Measurements from ENCODE around the gene KLKB1.
"Not testable (repeated sequence)": the region's sequence is repeated elsewhere in the genome, so short reads cannot be mapped to it uniquely, and the experiment has no call there.

KLKB1 gene

DNA sequence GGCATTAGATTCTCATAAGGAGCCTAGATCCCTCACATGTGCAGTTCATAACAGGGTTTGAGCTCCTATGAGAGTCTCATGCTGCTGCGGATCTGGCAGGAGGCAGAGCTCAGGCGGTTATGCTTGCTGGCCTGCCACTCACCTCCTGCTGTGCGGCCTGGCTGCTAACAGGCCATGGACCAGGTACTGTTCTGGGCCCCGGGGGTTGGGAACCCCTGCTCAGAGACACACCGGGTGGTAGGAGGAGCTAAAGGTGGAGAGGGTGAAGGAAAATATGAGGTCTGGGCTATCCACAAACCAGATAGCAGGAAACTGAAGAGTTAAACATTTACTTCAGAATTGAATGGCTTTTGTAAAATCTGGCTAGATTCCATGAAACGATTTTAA, 32.8 kb downstream of the KLKB1 start:
- H3K36me3 ChIP-seq: no peaks in the 10 kb centered on the region
- H3K9me3 ChIP-seq: no peaks in the 10 kb centered on the region
- no peak overlapping the region for H3K4me3 ChIP-seq (ENCODE audit: low read depth in 1 of 2, low read length in 1 of 2)
- H3K27me3 ChIP-seq: no peaks in the 10 kb centered on the region
- H3K4me1 ChIP-seq (ENCODE audit: control insufficient read depth in 1 of 2, insufficient read depth in 1 of 2, low read depth in 1 of 2, low read length in 1 of 2): no peaks in the 10 kb centered on the region
- TF ChIP-seq, protein P1, sequence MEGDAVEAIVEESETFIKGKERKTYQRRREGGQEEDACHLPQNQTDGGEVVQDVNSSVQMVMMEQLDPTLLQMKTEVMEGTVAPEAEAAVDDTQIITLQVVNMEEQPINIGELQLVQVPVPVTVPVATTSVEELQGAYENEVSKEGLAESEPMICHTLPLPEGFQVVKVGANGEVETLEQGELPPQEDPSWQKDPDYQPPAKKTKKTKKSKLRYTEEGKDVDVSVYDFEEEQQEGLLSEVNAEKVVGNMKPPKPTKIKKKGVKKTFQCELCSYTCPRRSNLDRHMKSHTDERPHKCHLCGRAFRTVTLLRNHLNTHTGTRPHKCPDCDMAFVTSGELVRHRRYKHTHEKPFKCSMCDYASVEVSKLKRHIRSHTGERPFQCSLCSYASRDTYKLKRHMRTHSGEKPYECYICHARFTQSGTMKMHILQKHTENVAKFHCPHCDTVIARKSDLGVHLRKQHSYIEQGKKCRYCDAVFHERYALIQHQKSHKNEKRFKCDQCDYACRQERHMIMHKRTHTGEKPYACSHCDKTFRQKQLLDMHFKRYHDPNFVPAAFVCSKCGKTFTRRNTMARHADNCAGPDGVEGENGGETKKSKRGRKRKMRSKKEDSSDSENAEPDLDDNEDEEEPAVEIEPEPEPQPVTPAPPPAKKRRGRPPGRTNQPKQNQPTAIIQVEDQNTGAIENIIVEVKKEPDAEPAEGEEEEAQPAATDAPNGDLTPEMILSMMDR (IDR thresholded peaks at IDR 0.05): no peak
- H3K27ac ChIP-seq: no peak overlapping the region

DNA sequence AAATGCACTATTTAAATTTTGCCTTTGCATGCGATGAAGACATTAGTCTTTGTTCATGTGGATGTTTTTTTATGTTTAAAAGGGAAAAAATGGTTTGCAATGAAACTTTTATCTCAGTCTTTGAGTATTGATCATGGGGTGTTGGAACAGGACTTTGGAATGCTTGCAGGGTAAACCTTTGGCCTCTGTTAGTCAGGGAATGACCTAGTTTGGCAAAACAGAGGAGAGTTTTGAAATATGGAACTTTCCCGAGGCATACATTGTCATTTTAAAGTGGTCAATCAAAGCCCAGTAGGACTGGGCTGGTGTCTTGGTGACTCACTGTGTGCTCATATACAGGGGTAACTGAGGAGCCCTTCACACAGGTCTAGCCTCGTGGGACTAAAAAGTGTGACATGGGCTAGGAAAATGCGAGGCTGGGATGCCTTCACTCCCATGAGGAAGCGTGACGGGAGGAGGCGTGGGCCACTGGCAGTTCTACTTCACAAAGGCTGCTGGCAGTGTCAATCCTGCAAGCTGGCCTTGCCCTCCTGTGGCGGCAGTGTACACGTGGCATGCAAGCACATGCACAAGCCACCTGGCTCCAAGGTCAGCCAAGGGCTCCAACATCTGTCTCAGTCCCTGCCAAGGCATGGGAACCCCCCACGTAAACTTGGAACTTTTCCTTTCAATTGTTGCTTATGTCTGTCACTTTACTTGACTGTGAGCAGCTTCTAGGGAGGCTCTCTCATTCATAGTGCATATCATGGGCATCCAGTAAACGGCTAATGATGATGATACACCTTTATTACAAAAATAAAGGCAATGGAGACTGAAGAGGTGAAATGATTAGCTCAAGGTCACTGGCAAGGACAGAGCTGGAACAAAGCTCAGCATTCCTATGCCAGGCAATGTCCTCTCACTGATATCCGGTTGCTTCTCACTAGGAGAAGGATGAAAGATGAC, 33.5 kb downstream of the KLKB1 start:
- Histone ChIP-seq H3K9me3 (no peaks in the 10 kb centered on the region), H3K27ac (no peak overlapping the region), H3K27me3 (peaks cover 4% of the 10 kb centered on the region), H3K36me3 (no peaks in the 10 kb centered on the region), H3K4me1 (ENCODE audit: control insufficient read depth in 1 of 2, insufficient read depth in 1 of 2, low read depth in 1 of 2, low read length in 1 of 2) (no peaks in the 10 kb centered on the region), H3K4me3 (ENCODE audit: low read depth in 1 of 2, low read length in 1 of 2) (no peak overlapping the region)
- TF ChIP-seq, protein P1 (IDR thresholded peaks at IDR 0.05): no peak

DNA sequence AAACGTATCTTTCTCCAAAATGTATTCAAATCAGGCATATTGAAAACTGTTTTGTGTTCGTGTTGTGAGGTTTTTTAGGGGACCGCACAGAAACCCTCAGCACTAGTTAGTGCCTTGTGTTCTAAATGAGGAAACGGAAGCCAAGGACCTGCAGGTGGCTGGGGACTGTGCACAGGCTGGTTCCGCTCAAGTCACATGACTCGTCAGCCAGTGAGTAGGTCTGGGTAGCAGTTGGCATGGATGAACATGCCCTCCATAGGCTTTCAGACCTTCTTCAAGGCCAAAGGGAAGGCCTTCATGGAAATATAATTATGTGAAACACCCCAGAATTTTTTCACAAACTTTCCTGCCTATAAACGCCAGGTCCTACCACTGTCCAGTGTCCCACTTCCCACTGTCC, 37.4 kb downstream of the KLKB1 start:
- H3K36me3 ChIP-seq: no peaks in the 10 kb centered on the region
- H3K27me3 ChIP-seq: peaks cover 29% of the 10 kb centered on the region
- no peak overlapping the region for H3K4me3 ChIP-seq (ENCODE audit: low read depth in 1 of 2, low read length in 1 of 2)
- TF ChIP-seq, protein P1 (IDR thresholded peaks at IDR 0.05): no peak
- H3K4me1 ChIP-seq (ENCODE audit: control insufficient read depth in 1 of 2, insufficient read depth in 1 of 2, low read depth in 1 of 2, low read length in 1 of 2): no peaks in the 10 kb centered on the region
- H3K27ac ChIP-seq: no peak overlapping the region
- no peaks in the 10 kb centered on the region for H3K9me3 ChIP-seq

DNA sequence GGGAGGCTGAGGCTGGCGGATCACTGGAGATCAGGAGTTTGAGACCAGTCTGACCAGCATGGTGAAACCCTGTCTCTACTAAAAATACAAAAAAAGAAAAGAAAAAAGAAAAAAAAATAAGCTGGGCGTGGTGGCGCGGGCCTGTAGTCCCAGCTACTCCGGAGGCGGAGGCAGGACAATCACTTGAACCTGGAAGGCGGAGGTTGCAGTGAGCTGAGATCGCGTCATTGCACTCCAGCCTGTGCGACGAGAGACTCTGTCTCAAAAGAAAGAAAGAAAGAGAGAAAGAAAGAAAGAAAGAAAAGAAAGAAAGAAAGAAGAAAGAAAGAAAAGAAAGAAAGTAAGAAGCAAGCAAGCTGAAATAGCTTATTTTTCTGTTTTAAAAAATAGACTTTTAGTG, 37.9 kb downstream of the KLKB1 start:
- not testable (repeated sequence) for H3K36me3 ChIP-seq; H3K4me3 ChIP-seq (ENCODE audit: low read depth in 1 of 2, low read length in 1 of 2); H3K4me1 ChIP-seq (ENCODE audit: control insufficient read depth in 1 of 2, insufficient read depth in 1 of 2, low read depth in 1 of 2, low read length in 1 of 2); H3K9me3 ChIP-seq; H3K27ac ChIP-seq
- peaks cover 29% of the 10 kb centered on the region for H3K27me3 ChIP-seq

DNA sequence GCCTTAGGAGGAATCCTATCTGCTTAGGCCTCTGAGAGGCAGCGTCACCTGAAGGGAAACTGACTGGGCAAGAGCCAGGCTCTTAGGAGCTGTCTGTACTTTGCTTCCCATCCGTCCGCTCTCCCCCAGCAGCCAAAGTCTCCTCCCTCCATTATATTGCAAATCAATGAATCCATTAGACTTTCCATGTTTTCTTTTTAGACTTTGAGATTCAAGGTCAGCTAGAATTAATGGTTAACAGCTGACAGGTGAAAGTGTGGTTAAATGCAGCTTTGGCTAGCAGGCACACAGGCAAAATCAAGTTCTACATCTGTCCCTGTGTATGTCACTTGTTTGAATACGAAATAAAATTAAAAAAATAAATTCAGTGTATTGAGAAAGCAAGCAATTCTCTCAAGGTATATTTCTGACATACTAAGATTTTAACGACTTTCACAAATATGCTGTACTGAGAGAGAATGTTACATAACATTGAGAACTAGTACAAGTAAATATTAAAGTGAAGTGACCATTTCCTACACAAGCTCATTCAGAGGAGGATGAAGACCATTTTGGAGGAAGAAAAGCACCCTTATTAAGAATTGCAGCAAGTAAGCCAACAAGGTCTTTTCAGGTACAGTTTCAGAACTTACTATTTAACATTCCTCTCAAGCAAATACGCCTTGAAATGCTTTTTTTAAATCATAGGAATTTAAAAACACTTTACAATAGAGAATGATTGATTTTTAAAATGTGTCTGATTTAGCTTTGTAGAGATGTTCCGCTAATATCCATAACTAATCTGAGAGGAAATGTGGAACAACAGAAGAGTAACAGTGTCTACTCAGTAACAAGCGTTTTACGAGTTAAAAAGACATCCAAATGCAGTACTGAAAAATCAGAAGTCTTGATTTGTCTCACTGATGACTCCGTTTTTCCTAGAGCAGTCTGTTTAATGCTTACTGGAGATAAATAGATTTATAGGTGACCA, 38.7 kb downstream of the KLKB1 start, which contains the start of gene F11:
TSS of gene F11 (plus strand) at position 507 of the 970 bp plus-strand sequence. CDS start 948 bp downstream, outside the sequence.
- no peaks in the 10 kb centered on the region for H3K9me3 ChIP-seq
- TF ChIP-seq, protein P1 (IDR thresholded peaks at IDR 0.05): no peak
- H3K27me3 ChIP-seq: peaks cover 29% of the 10 kb centered on the region
- H3K27ac ChIP-seq: no peak within 1 kb of the TSS
- H3K4me3 ChIP-seq (ENCODE audit: low read depth in 1 of 2, low read length in 1 of 2): no peak within 1 kb of the TSS
- H3K4me1 ChIP-seq (ENCODE audit: control insufficient read depth in 1 of 2, insufficient read depth in 1 of 2, low read depth in 1 of 2, low read length in 1 of 2): no peaks in the 10 kb centered on the region
- H3K36me3 ChIP-seq: no peaks in the 10 kb centered on the region

Data from neutrophil (primary cell).